HG03565 (cell line): ENCODE data around the gene SLC9A2.

Experiments used
- ATAC-seq: cut with Tn5 transposase; IDR thresholded peaks from one replicate; pipeline ENCODE4 v1.9.1; 2021; ENCODE audit warnings: mild to moderate bottlenecking, moderate library complexity; ENCODE audit not compliant: unreplicated experiment

The SLC9A2 gene

GRCh38 chr2:102619414-102620319, at the start of gene SLC9A2:
SLC9A2 (plus strand) TSS chr2:102619553; CDS start chr2:102619849, 296 bp downstream.
- no peak for ATAC-seq

GRCh38 chr2:102575888-102576287, 43.5 kb upstream of the SLC9A2 start:
- no peak for ATAC-seq

GRCh38 chr2:102578376-102578775, 41.0 kb upstream of the SLC9A2 start:
- no peak for ATAC-seq

GRCh38 chr2:102581911-102582310, 37.4 kb upstream of the SLC9A2 start:
- ATAC-seq = no peak

- no peak for ATAC-seq
Measured at GRCh38 chr2:102582845-102583244, 36.5 kb upstream of the SLC9A2 start.

GRCh38 chr2:102585847-102586404, 33.4 kb upstream of the SLC9A2 start:
- ATAC-seq = no peak

- ATAC-seq = no peak
Measured at GRCh38 chr2:102588213-102588939, 31.0 kb upstream of the SLC9A2 start.

- no peak for ATAC-seq
Measured at GRCh38 chr2:102589444-102589843, 29.9 kb upstream of the SLC9A2 start.

- no peak for ATAC-seq
Measured at GRCh38 chr2:102591491-102592045, 27.8 kb upstream of the SLC9A2 start.

- no peak for ATAC-seq
Measured at GRCh38 chr2:102592601-102593000, 26.8 kb upstream of the SLC9A2 start.

- no peak for ATAC-seq
Measured at GRCh38 chr2:102593516-102593915, 25.8 kb upstream of the SLC9A2 start.

- ATAC-seq = no peak
Measured at GRCh38 chr2:102594445-102595016, 24.8 kb upstream of the SLC9A2 start.

- ATAC-seq = no peak
Measured at GRCh38 chr2:102597788-102598187, 21.6 kb upstream of the SLC9A2 start.

GRCh38 chr2:102599486-102599885, 19.9 kb upstream of the SLC9A2 start:
- no peak for ATAC-seq

GRCh38 chr2:102601730-102602129, 17.6 kb upstream of the SLC9A2 start:
- no peak for ATAC-seq

- no peak for ATAC-seq
Measured at GRCh38 chr2:102603904-102604303, 15.4 kb upstream of the SLC9A2 start.

GRCh38 chr2:102604769-102605168, 14.6 kb upstream of the SLC9A2 start:
- no peak for ATAC-seq

GRCh38 chr2:102606353-102606752, 13.0 kb upstream of the SLC9A2 start:
- no peak for ATAC-seq

- ATAC-seq = peak; percentile 82
Measured at GRCh38 chr2:102615620-102616436, 3.5 kb upstream of the SLC9A2 start.
